ENCODE results near the gene SOX15.

Gene SOX15

GRCh38 chr17:7589891-7590691 is at the start of gene SOX15:
Gene SOX15, minus strand, starts transcription at chr17:7590094. Its CDS starts 418 bp downstream, at chr17:7589676.
- ATAC-seq, result no peak
- TF ChIP-seq ZFP30 (CRISPR knock-in tag; IDR thresholded peaks at IDR 0.05), result no peak
- no peak for TF ChIP-seq ISL1 (CRISPR knock-in tag; IDR thresholded peaks at IDR 0.05)
- no peak for TF ChIP-seq ARNTL (CRISPR knock-in tag; IDR thresholded peaks at IDR 0.05; ENCODE audit: borderline replicate concordance, low read depth)
- no peak for TF ChIP-seq GLIS3 (CRISPR knock-in tag; IDR thresholded peaks at IDR 0.05)
- no peak for TF ChIP-seq ZNF8 (CRISPR knock-in tag; IDR thresholded peaks at IDR 0.05)

GRCh38 chr17:7636163-7636562 is 46.3 kb upstream of the SOX15 start:
- no peak for ATAC-seq

More at GRCh38 chr17:7636163-7636562, 46.3 kb upstream of the SOX15 start:
- TF ChIP-seq CSRNP3 (CRISPR knock-in tag; IDR thresholded peaks at IDR 0.05) (no peak), ISL1 (CRISPR knock-in tag; IDR thresholded peaks at IDR 0.05) (no peak), PATZ1 (CRISPR knock-in tag; IDR thresholded peaks at IDR 0.05; ENCODE audit: borderline replicate concordance) (no peak), PPARA (CRISPR knock-in tag; IDR thresholded peaks at IDR 0.05; ENCODE audit: borderline replicate concordance) (no peak), ZNF565 (CRISPR knock-in tag; conservative IDR thresholded peaks at IDR 0.05; ENCODE audit: low read depth) (no peak), POU6F1 (CRISPR knock-in tag; IDR thresholded peaks at IDR 0.05; ENCODE audit: borderline replicate concordance, low read depth) (no peak), CREB5 (CRISPR knock-in tag; IDR thresholded peaks at IDR 0.05; ENCODE audit: low read depth) (no peak), RARB (CRISPR knock-in tag; IDR thresholded peaks at IDR 0.05) (no peak), SNAI2 (CRISPR knock-in tag; IDR thresholded peaks at IDR 0.05) (no peak), TSHZ2 (CRISPR knock-in tag; IDR thresholded peaks at IDR 0.05) (no peak), TCF4 (CRISPR knock-in tag; IDR thresholded peaks at IDR 0.05; ENCODE audit: borderline replicate concordance) (no peak)
